Mammary epithelial cell (primary cell): Measurements from ENCODE around the gene PAIP2B.
A peak's percentile ranks its signal among the peaks of the same experiment; 100 is the strongest.

Source experiments
- EZH2 ChIP-seq: IDR thresholded peaks from 2 replicates; pipeline ENCODE4 v1.6.1; 2012; ENCODE audit warnings: low read length, inconsistent platforms, borderline replicate concordance
- TF ChIP-seq, protein P1 (sequence below), 2 donors: IDR thresholded peaks in 1 of 2; conservative IDR thresholded peaks in 1 of 2; 2 replicates each; pipeline ENCODE4 v1.5.1; 2011 to 2012; ENCODE audit warnings: inconsistent platforms in 2 of 2, low read length in 2 of 2, mild to moderate bottlenecking in 2 of 2, control low read depth in 1 of 2, low read depth in 1 of 2; ENCODE audit not compliant: insufficient read depth in 1 of 2; ENCODE audit errors: extremely low read depth in 1 of 2

DNA sequence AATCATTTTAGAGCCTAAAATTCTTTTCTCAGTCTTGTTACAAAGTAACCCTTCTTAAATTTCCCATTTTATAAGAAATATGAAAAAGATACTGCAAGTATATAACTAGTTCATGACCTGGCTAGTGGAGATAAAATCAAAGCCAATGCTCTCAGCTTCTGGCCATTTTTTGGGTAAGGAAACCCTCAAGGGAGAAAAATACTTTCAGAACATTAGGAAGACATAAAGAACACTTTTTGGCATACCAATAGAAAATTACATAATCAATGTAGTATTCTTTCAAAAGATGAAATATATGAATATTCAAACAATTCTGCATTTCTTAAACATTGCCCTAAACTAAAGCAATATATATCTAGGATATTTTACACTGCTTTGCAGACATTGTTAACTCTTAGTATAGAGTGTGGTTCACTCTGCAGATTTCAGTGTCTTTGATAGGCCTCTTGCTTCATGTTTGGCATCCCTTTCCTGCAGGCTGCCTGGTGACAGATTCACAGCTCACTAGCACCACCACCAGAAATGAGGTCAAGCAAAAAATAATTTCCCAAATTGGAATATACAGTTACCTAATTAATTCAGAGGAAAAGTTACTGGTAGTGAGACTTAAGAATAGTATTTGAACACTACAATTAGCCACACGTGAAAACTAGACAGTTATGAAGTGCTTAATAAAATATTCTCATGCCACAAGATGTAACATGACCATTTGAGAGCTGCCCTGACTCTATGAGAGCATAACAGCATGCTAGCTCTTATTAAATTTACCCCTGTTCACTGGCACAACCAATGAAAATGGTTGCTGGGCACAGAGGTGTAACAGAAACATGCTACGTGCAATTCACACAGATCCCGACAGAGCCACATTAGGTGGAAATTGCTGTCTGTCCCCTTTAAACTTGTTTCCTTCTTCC, 36.0 kb downstream of the PAIP2B start:
- TF ChIP-seq, protein P1, sequence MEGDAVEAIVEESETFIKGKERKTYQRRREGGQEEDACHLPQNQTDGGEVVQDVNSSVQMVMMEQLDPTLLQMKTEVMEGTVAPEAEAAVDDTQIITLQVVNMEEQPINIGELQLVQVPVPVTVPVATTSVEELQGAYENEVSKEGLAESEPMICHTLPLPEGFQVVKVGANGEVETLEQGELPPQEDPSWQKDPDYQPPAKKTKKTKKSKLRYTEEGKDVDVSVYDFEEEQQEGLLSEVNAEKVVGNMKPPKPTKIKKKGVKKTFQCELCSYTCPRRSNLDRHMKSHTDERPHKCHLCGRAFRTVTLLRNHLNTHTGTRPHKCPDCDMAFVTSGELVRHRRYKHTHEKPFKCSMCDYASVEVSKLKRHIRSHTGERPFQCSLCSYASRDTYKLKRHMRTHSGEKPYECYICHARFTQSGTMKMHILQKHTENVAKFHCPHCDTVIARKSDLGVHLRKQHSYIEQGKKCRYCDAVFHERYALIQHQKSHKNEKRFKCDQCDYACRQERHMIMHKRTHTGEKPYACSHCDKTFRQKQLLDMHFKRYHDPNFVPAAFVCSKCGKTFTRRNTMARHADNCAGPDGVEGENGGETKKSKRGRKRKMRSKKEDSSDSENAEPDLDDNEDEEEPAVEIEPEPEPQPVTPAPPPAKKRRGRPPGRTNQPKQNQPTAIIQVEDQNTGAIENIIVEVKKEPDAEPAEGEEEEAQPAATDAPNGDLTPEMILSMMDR (conservative IDR thresholded peaks at IDR 0.05 in 1 of 2, IDR thresholded peaks at IDR 0.05 in 1 of 2; ENCODE audit: extremely low read depth in 1 of 2, insufficient read depth in 1 of 2, low read depth in 1 of 2, low read length in 2 of 2), result peak; percentile 28 to 55
- no peak for TF ChIP-seq EZH2
